ENCODE measurements around the gene SPATS2.

Gene SPATS2

DNA sequence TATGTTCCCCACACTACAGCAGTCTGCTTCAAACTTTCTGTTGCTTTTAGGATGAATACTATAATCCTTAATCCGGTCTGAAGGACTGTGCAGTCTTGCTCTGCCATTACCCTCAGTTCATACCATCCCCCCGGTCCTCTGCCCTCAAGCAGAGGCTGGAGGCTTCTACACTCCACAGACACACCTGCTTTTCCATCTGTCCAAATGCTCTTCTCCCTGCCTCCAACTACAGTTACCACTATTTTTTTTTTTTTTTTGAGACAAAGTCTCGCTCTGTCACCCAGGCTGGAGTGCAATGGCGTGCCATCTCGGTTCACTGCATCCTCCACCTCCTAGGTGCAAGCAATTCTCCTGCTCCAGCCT is 152.3 kb downstream of the SPATS2 start:
- DNase-seq (ENCODE audit: low read depth), result no peak
- H3K4me3 ChIP-seq (ENCODE audit: low read length), result no peak overlapping the region
- TF ChIP-seq, protein P1, sequence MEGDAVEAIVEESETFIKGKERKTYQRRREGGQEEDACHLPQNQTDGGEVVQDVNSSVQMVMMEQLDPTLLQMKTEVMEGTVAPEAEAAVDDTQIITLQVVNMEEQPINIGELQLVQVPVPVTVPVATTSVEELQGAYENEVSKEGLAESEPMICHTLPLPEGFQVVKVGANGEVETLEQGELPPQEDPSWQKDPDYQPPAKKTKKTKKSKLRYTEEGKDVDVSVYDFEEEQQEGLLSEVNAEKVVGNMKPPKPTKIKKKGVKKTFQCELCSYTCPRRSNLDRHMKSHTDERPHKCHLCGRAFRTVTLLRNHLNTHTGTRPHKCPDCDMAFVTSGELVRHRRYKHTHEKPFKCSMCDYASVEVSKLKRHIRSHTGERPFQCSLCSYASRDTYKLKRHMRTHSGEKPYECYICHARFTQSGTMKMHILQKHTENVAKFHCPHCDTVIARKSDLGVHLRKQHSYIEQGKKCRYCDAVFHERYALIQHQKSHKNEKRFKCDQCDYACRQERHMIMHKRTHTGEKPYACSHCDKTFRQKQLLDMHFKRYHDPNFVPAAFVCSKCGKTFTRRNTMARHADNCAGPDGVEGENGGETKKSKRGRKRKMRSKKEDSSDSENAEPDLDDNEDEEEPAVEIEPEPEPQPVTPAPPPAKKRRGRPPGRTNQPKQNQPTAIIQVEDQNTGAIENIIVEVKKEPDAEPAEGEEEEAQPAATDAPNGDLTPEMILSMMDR (IDR thresholded peaks at IDR 0.05; ENCODE audit: insufficient read depth, low read depth, low read length, missing control alignments), result no peak

DNA sequence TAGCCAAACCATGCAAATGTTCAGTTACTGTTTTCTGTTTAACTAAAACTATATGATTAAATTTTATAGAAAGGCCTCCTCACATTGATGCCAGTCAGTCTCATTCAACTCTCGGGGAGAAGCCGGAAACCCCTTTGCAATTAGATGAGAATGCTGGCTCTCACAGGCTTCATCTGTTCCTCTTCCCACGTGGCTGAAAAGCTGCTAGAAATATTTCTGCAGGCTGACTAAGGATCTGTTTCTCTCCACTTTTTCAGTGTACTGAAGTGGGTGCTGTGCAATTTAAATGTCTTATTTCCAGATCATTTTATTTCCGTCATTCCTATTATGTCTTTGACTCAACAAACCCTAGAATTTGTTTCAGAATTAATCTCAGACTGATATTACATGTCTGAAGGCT is 154.1 kb downstream of the SPATS2 start:
- H3K4me3 ChIP-seq (ENCODE audit: low read length), result no peak overlapping the region
- TF ChIP-seq, protein P1 (IDR thresholded peaks at IDR 0.05; ENCODE audit: insufficient read depth, low read depth, low read length, missing control alignments), result no peak
- DNase-seq (ENCODE audit: low read depth), result no peak

DNA sequence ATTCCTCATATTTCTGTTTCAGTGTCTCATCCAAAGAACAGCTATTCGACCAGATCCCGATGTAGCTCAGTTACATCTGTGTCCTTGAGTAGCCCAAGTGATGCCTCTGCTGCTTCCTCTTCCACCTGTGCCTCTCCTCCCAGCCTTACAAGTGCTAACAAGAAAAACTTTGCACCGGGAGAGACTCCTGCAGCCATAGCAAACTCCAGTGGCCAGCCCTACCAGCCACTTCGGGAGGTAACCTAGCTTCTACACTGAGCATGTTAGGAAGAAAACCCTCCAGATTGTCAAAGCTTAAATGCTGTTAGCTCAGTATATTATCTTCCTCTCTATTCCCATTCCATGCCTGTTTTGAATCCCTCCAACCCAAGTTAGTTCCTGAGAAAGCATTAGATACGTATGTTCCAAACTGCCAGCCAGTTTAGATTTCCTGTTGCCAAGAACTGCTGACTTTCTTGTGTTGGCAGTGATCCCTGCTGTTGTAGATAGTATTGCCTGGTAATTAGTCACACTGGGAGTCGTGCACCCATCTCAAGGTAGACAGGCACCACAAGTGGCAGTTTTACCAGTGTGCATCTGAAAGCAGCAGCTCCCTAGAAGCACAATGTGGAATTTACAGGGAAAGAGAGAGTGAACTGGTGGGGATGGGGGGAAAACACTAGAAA is 157.5 kb downstream of the SPATS2 start:
- TF ChIP-seq, protein P1 (IDR thresholded peaks at IDR 0.05; ENCODE audit: insufficient read depth, low read depth, low read length, missing control alignments), result no peak
- no peak for DNase-seq (ENCODE audit: low read depth)
- no peak overlapping the region for H3K4me3 ChIP-seq (ENCODE audit: low read length)

DNA sequence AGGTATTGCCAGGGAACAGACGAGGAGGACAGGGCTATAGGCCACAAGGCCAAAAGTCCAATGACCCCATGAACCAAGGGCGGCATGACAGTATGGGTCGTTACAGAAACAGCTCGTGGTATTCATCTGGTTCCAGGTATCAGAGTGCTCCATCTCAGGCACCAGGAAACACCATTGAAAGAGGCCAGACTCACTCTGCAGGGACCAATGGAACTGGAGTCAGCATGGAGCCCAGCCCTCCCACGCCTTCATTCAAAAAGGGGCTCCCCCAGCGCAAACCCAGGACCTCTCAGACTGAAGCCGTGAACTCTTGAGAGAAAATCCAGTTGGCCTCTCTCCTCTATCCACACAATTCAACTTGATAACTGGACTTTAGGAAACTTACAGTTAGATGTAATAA is 158.7 kb downstream of the SPATS2 start:
- H3K4me3 ChIP-seq (ENCODE audit: low read length), result no peak overlapping the region
- DNase-seq (ENCODE audit: low read depth), result no peak

DNA sequence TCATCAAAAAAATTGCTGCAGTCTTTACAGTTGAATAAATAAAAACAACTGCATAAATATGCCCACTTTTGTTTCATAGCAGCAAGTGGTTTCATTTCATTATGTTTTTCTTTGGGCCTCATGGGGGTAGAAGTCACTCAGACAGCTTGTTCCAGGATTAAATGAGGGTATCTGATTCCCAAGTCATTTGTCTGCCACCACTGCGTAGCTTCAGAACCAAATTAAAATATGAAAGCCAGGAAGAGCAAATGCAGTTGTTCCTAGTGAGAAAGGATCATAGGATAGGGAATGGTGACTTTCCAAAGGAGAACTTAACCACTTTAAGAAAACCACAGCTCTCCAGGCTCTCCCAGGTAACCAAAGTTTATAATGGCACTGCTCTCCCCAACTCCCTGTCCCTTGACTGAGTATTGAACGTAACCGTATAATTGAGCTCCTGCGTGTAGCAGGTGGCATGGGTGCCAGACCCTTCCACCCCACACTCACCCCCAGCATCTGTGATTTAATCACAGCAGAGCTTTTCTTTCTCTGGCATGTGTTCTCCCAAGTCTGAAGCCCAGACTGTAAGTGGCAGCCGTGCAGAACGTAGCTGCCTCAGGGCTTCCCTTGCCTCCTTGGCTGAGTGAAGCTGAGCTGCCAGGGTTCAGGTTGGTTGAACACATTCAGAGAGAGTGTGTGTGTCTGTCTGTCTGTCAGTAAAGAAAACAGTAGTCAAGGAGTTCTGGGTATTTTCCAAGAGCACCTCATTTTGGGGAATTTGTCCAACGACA is 160.3 kb downstream of the SPATS2 start:
- DNase-seq (ENCODE audit: low read depth), result no peak
- TF ChIP-seq, protein P1 (IDR thresholded peaks at IDR 0.05; ENCODE audit: insufficient read depth, low read depth, low read length, missing control alignments), result no peak
- no peak overlapping the region for H3K4me3 ChIP-seq (ENCODE audit: low read length)

More for the DNA sequence above, 158.7 kb downstream of the SPATS2 start:
- TF ChIP-seq, protein P1 (IDR thresholded peaks at IDR 0.05; ENCODE audit: insufficient read depth, low read depth, low read length, missing control alignments), result no peak

DNA sequence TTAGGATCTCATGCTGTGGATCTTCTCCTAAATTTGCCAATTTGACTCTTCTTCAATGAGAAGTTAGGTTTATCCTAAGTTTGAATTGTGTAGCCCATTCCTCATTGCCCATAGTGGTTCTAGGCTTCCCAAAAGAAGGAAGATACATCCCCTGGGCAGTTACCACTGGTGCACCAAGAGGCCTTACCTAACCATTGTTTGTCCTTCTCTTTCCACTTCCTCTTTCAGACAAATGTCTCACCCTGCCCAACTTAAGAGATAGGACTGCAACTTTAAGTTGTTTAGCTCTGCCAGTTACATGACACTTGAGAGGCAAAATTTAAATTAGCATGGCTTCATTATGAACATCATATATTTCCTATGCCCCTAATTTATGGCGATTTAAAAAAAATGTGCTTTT is 162.2 kb downstream of the SPATS2 start:
- TF ChIP-seq, protein P1 (IDR thresholded peaks at IDR 0.05; ENCODE audit: insufficient read depth, low read depth, low read length, missing control alignments), result no peak
- DNase-seq (ENCODE audit: low read depth), result no peak
- no peak overlapping the region for H3K4me3 ChIP-seq (ENCODE audit: low read length)
